ENCODE data around the gene MMP7.

- TF ChIP-seq MAX (IDR thresholded peaks at IDR 0.05) (no peak), REST (IDR thresholded peaks at IDR 0.05) (no peak), CBX8 (IDR thresholded peaks at IDR 0.05) (no peak), POLR2A (IDR thresholded peaks at IDR 0.05; ENCODE audit: low read length) (no peak), EHF (CRISPR knock-in tag; IDR thresholded peaks at IDR 0.05) (no peak), EP300 (IDR thresholded peaks at IDR 0.05) (no peak), RAD21 (conservative IDR thresholded peaks at IDR 0.05 in 1 of 2, IDR thresholded peaks at IDR 0.05 in 1 of 2) (no peak)
Measured at GRCh38 chr11:102471474-102471873, 59.1 kb downstream of the MMP7 start.

Data from A549 (cell line).